ENCODE data around the gene TSFM. TPM values are rescaled to one million over a fixed set of nuclear protein-coding genes. Genes with fewer than 3 reads are reported as not detected.
A peak's percentile ranks its signal among the peaks of the same experiment; 100 is the strongest.

TSFM gene
- total and polyA plus RNA-seq, 9 of the 15 experiments (the other 6 are each of a cell fraction or from before 2014, with no cell fraction given): 44.6 to 198 (median 60.2) TPM

GRCh38 chr12:57744777-57745484 lies 37.7 kb upstream of the TSFM start, which contains the start of gene TSPAN31 (continued):
- TF ChIP-seq NFIC (IDR thresholded peaks at IDR 0.05) (peak; percentile 4; the same call in 1 of the 2 replicates), VEZF1 (CRISPR knock-in tag; IDR thresholded peaks at IDR 0.05) (peak; percentile 64; the same call in 1 of the 2 replicates), TEAD2 (tag; IDR thresholded peaks at IDR 0.05) (no peak), DLX4 (CRISPR knock-in tag; IDR thresholded peaks at IDR 0.05) (no peak), FOXP4 (CRISPR knock-in tag; IDR thresholded peaks at IDR 0.05; ENCODE audit: borderline replicate concordance) (no peak), GMEB1 (CRISPR knock-in tag; IDR thresholded peaks at IDR 0.05) (no peak), ARID4B (CRISPR knock-in tag; IDR thresholded peaks at IDR 0.05) (peak; percentile 49; the same call in 1 of the 2 replicates), ZNF140 (CRISPR knock-in tag; IDR thresholded peaks at IDR 0.05) (no peak), RREB1 (CRISPR knock-in tag; IDR thresholded peaks at IDR 0.05) (no peak), TRIM24 (IDR thresholded peaks at IDR 0.05) (0 out of 4 replicates have a peak, but pooled peaks of 1 of the 2 experiments have one; percentile 31)

Measured in K562 (cell line).